Choroid plexus epithelial cell (primary cell): ENCODE data around the gene FRMPD4.

Experiments used
- DNase-seq: peaks from one replicate; pipeline ENCODE4 v3.0.0-alpha.2; 2010; ENCODE audit warnings: low read depth
- H3K4me3 ChIP-seq: 2 replicates; pipeline ENCODE4 v1.5.1; 2011; ENCODE audit warnings: low read depth, mild to moderate bottlenecking, control low read depth, low read length, moderate library complexity
- CTCF ChIP-seq: conservative IDR thresholded peaks from 2 replicates; pipeline ENCODE4 v1.5.1; 2011; ENCODE audit warnings: low read depth, mild to moderate bottlenecking, control low read depth, inconsistent platforms, low read length, moderate library complexity

The FRMPD4 gene

GRCh38 chrX:12210971-12211370 is 72.7 kb downstream of the FRMPD4 start:
- DNase-seq, result no peak
- TF ChIP-seq CTCF, result no peak
- H3K4me3 ChIP-seq, result no peak overlapping the region

- no peak overlapping the region for H3K4me3 ChIP-seq
- TF ChIP-seq CTCF, result no peak
- no peak for DNase-seq
Measured at GRCh38 chrX:12223650-12224049, 85.4 kb downstream of the FRMPD4 start.

- no peak for TF ChIP-seq CTCF
- DNase-seq, result no peak
- no peak overlapping the region for H3K4me3 ChIP-seq
Measured at GRCh38 chrX:12225107-12225506, 86.8 kb downstream of the FRMPD4 start.

- DNase-seq, result no peak
- TF ChIP-seq CTCF, result no peak
Measured at GRCh38 chrX:12227412-12228041, 89.3 kb downstream of the FRMPD4 start.

GRCh38 chrX:12228862-12229261 is 90.6 kb downstream of the FRMPD4 start:
- no peak for TF ChIP-seq CTCF
- DNase-seq, result no peak

More at GRCh38 chrX:12227412-12228041, 89.3 kb downstream of the FRMPD4 start:
- H3K4me3 ChIP-seq, result no peak overlapping the region

GRCh38 chrX:12229986-12230385 is 91.7 kb downstream of the FRMPD4 start:
- TF ChIP-seq CTCF, result no peak
- H3K4me3 ChIP-seq, result no peak overlapping the region
- no peak for DNase-seq

More at GRCh38 chrX:12228862-12229261, 90.6 kb downstream of the FRMPD4 start:
- no peak overlapping the region for H3K4me3 ChIP-seq
